KMS-11 (cell line): ENCODE data around the gene KCNK6.

Source experiments
- H2AFZ ChIP-seq: fragments of 200-600 bp; sonication (generic); 2 replicates; pipeline ENCODE4 v1.6.1; 2016; ENCODE audit warnings: antibody characterized with exemption, mixed run types, low read depth
- H3K27ac ChIP-seq: fragments of 200-600 bp; sonication (generic); 2 replicates; pipeline ENCODE4 v1.6.1; 2016; ENCODE audit warnings: mild to moderate bottlenecking, mixed run types
- H3K27me3 ChIP-seq: fragments of 200-600 bp; sonication (generic); 2 replicates; pipeline ENCODE4 v1.6.1; 2017; ENCODE audit warnings: mild to moderate bottlenecking, low read depth, mixed run types, moderate library complexity; ENCODE audit not compliant: insufficient read depth
- H3K36me3 ChIP-seq: fragments of 200-600 bp; sonication (generic); 2 replicates; pipeline ENCODE4 v1.6.1; 2017; ENCODE audit warnings: mild to moderate bottlenecking, mixed run types; ENCODE audit not compliant: insufficient read depth
- H3K4me1 ChIP-seq: fragments of 200-600 bp; sonication (generic); 2 replicates; pipeline ENCODE4 v1.6.1; 2016; ENCODE audit warnings: mild to moderate bottlenecking, low read depth, mixed run types; ENCODE audit not compliant: poor library complexity, severe bottlenecking
- H3K4me2 ChIP-seq: fragments of 200-600 bp; sonication (generic); 2 replicates; pipeline ENCODE4 v1.7.0; 2016; ENCODE audit warnings: mild to moderate bottlenecking, mixed run types
- H3K4me3 ChIP-seq: fragments of 200-600 bp; sonication (generic); IDR thresholded peaks from 2 replicates; pipeline ENCODE4 v1.6.1; 2017; ENCODE audit warnings: low read depth, low read length, mixed read lengths; ENCODE audit not compliant: insufficient read depth
- H3K79me2 ChIP-seq: fragments of 200-600 bp; sonication (generic); 2 replicates; pipeline ENCODE4 v1.6.1; 2016; ENCODE audit warnings: low read depth, mixed run types; ENCODE audit not compliant: insufficient read depth
- H3K9ac ChIP-seq: fragments of 200-600 bp; sonication (generic); 2 replicates; pipeline ENCODE4 v1.6.1; 2016; ENCODE audit warnings: mild to moderate bottlenecking, mixed run types
- H4K20me1 ChIP-seq: fragments of 200-600 bp; sonication (generic); 2 replicates; pipeline ENCODE4 v1.6.1; 2016; ENCODE audit warnings: mild to moderate bottlenecking, mixed run types; ENCODE audit not compliant: insufficient read depth
- CTCF ChIP-seq: fragments of 200-600 bp; sonication (generic); conservative IDR thresholded peaks from 2 replicates; pipeline ENCODE4 v1.6.1; 2017; ENCODE audit warnings: low read depth, mild to moderate bottlenecking, antibody characterized with exemption, low read length, moderate library complexity, mixed read lengths

KCNK6 gene

GRCh38 chr19:38285567-38285966 lies 34.1 kb upstream of the KCNK6 start:
- Histone ChIP-seq H2AFZ (no peak overlapping the region), H3K79me2 (no peaks in the 10 kb centered on the region), H3K4me2 (no peak overlapping the region), H3K4me1 (no peaks in the 10 kb centered on the region), H3K36me3 (no peaks in the 10 kb centered on the region), H3K4me3 (no peak overlapping the region), H3K27me3 (no peaks in the 10 kb centered on the region; the same call in 1 of the 2 replicates), H3K9ac (no peak overlapping the region), H4K20me1 (no peaks in the 10 kb centered on the region), H3K27ac (no peak overlapping the region)
- TF ChIP-seq CTCF = no peak

DNA sequence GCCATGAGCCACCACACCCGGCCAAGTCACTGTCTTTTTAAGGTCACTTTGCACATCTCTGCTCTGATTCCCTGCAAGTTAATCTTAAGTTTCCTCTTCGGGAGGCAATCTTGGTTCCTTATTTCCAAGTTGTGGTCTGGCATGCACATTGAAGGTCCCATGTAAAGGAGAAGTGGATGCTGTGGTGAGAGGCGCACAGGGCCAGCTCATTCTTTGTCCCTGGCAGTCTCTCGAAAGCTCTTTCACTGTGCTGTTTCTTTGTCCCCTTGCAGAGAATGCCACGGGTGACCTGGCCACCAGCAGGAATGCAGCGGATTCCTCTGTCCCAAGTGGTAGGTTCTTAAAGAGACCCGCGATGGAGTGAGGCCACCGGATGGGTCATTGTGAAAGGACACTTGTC lies 32.0 kb upstream of the KCNK6 start:
- no peaks in the 10 kb centered on the region for H4K20me1 ChIP-seq

GRCh38 chr19:38288123-38288855 lies 31.4 kb upstream of the KCNK6 start:
- H3K79me2 ChIP-seq = no peaks in the 10 kb centered on the region

More for the DNA sequence above, 32.0 kb upstream of the KCNK6 start:
- Histone ChIP-seq H2AFZ (no peak overlapping the region), H3K4me1 (no peaks in the 10 kb centered on the region), H3K9ac (no peak overlapping the region), H3K4me2 (no peak overlapping the region), H3K36me3 (no peaks in the 10 kb centered on the region), H3K4me3 (no peak overlapping the region), H3K27me3 (peaks cover 15% of the 10 kb centered on the region; the same call in 1 of the 2 replicates), H3K79me2 (no peaks in the 10 kb centered on the region), H3K27ac (no peak overlapping the region)
- no peak for TF ChIP-seq CTCF

DNA sequence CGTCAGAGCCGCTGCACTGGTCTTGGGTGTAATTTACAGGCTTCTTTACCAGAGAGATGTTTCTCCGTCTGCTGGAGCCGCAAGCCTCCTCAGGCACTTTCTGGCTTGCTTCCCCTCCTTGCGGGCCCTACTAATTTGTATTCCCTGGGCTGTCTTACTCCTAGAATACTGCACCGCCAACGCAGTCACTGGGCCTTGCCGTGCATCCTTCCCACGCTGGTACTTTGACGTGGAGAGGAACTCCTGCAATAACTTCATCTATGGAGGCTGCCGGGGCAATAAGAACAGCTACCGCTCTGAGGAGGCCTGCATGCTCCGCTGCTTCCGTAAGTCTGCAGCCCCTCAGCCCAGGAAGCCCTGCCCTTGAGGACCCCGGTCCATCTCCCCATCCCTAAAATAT lies 29.7 kb upstream of the KCNK6 start:
- Histone ChIP-seq H3K4me2 (no peak overlapping the region), H3K79me2 (no peaks in the 10 kb centered on the region), H3K27ac (no peak overlapping the region), H3K9ac (no peak overlapping the region), H2AFZ (no peak overlapping the region), H3K4me1 (no peaks in the 10 kb centered on the region), H3K27me3 (peaks cover 25% of the 10 kb centered on the region; the same call in 1 of the 2 replicates), H4K20me1 (no peaks in the 10 kb centered on the region), H3K4me3 (no peak overlapping the region), H3K36me3 (no peaks in the 10 kb centered on the region)
- TF ChIP-seq CTCF = no peak

More at GRCh38 chr19:38288123-38288855, 31.4 kb upstream of the KCNK6 start:
- Histone ChIP-seq H3K27me3 (peaks cover 19% of the 10 kb centered on the region; the same call in 1 of the 2 replicates), H3K4me3 (no peak overlapping the region), H3K4me1 (no peaks in the 10 kb centered on the region), H4K20me1 (no peaks in the 10 kb centered on the region), H3K36me3 (no peaks in the 10 kb centered on the region), H2AFZ (no peak overlapping the region), H3K4me2 (no peak overlapping the region), H3K9ac (no peak overlapping the region), H3K27ac (no peak overlapping the region)
- TF ChIP-seq CTCF = no peak
